Panc1 (cell line): ENCODE measurements around the gene POLR3H. TPM values are rescaled to one million over a fixed set of nuclear protein-coding genes. Genes with fewer than 3 reads are reported as not detected.

Source experiments
- ATAC-seq: fragments of 200-7000 bp; cut with Tn5 transposase; 2 replicates; pipeline ENCODE4 v1.9.1; 2020; ENCODE audit warnings: mild to moderate bottlenecking, moderate library complexity
- BruUV-seq: library from RNA; stranded (reverse); fragments of 400-500 nt; replicated peaks from 2 replicates; lab custom pipeline; 2021; lab: Mats Ljungman, UMichigan
- CTCF ChIA-PET: fragments of 300-600 bp; sonication (Branson Sonifier 250); formaldehyde crosslinking; loops from one replicate; lab custom pipeline; 2022; ENCODE audit warnings: antibody characterized with exemption; lab: Charles Lee
- POLR2A ChIA-PET: fragments of 300-600 bp; sonication (Branson Sonifier 250); formaldehyde crosslinking; loops from one replicate; lab custom pipeline; 2022; ENCODE audit warnings: antibody characterized with exemption; lab: Charles Lee
- DNase-seq: peaks from one replicate; pipeline ENCODE4 v3.0.0-alpha.2; 2010; ENCODE audit warnings: low read depth, low spot score
- H3K27ac ChIP-seq: 2 replicates; pipeline ENCODE4 v1.5.1; 2011; ENCODE audit warnings: mild to moderate bottlenecking, low read length, inconsistent platforms
- H3K27me3 ChIP-seq: fragments of 200-500 bp; sonication (Bioruptor generic); 2 replicates; pipeline ENCODE4 v1.6.0; 2014; ENCODE audit warnings: low read length, inconsistent platforms; ENCODE audit not compliant: control insufficient read depth, insufficient read depth
- H3K36me3 ChIP-seq: fragments of 200-500 bp; sonication (Bioruptor generic); 2 replicates; pipeline ENCODE4 v1.5.1; 2014; ENCODE audit warnings: inconsistent platforms, mild to moderate bottlenecking, low read length, moderate library complexity; ENCODE audit not compliant: control insufficient read depth, insufficient read depth
- H3K4me1 ChIP-seq: 2 replicates; pipeline ENCODE4 v1.5.1; 2011; ENCODE audit warnings: inconsistent platforms, mild to moderate bottlenecking, low read length, moderate library complexity; ENCODE audit not compliant: control insufficient read depth, insufficient read depth
- H3K4me3 ChIP-seq, 2 experiments: 2 replicates each; pipeline ENCODE4 v1.5.1; 2011 to 2012; ENCODE audit warnings: low read depth in 2 of 2, low read length in 2 of 2, mild to moderate bottlenecking in 2 of 2, inconsistent platforms in 1 of 2, moderate library complexity in 1 of 2
- H3K9me3 ChIP-seq: fragments of 200-500 bp; sonication (Bioruptor generic); 2 replicates; pipeline ENCODE4 v1.5.1; 2014; ENCODE audit warnings: low read depth, mild to moderate bottlenecking, inconsistent platforms, low read length, moderate library complexity; ENCODE audit not compliant: control insufficient read depth, insufficient read depth
- POLR2AphosphoS5 ChIP-seq: IDR thresholded peaks from 2 replicates; pipeline ENCODE4 v1.6.1; 2012; ENCODE audit warnings: mild to moderate bottlenecking, low read depth, low read length, moderate library complexity
- SIN3A ChIP-seq: IDR thresholded peaks from 2 replicates; pipeline ENCODE4 v1.6.1; 2012; ENCODE audit warnings: low read depth, mild to moderate bottlenecking, low read length, moderate library complexity, borderline replicate concordance; ENCODE audit not compliant: insufficient read depth
- TCF7L2 ChIP-seq: IDR thresholded peaks from 2 replicates; pipeline ENCODE4 v1.6.1; 2011; ENCODE audit warnings: mild to moderate bottlenecking, low read depth, low read length, inconsistent platforms
- in situ Hi-C: cut with HindIII; loops from 2 replicates; pipeline ENCODE4 v1.10.0; 2016; ENCODE audit warnings: low sequenced_read_pairs, low pct_unique_long_range_greater_than_20kb
- intact Hi-C: fragments of 100-400 bp; cut with micrococcal nuclease; formaldehyde crosslinking; loops from one replicate; pipeline ENCODE4 v1.10.0; 2022; ENCODE audit not compliant: unreplicated experiment
- total RNA-seq: library from RNA; stranded (reverse); gene quantifications from one replicate; pipeline ENCODE4 v1.2.1, GENCODE V29; 2021; ENCODE audit not compliant: unreplicated experiment
- TF ChIP-seq, protein P1 (sequence below), 2 experiments: IDR thresholded peaks; 2 replicates each; pipeline ENCODE4 v1.6.1; 2011 to 2012; ENCODE audit warnings: low read depth in 2 of 2, control low read depth in 1 of 2, low read length in 1 of 2, mild to moderate bottlenecking in 1 of 2, moderate library complexity in 1 of 2; ENCODE audit not compliant: insufficient read depth in 1 of 2
- TF ChIP-seq, protein P2 (sequence below): fragments of 450-650 bp; IDR thresholded peaks from 2 replicates; pipeline ENCODE4 v1.5.1; 2017; ENCODE audit warnings: mild to moderate bottlenecking

The POLR3H gene
- total RNA-seq, 1 experiment from 2014 or later: 46.6 TPM

DNA sequence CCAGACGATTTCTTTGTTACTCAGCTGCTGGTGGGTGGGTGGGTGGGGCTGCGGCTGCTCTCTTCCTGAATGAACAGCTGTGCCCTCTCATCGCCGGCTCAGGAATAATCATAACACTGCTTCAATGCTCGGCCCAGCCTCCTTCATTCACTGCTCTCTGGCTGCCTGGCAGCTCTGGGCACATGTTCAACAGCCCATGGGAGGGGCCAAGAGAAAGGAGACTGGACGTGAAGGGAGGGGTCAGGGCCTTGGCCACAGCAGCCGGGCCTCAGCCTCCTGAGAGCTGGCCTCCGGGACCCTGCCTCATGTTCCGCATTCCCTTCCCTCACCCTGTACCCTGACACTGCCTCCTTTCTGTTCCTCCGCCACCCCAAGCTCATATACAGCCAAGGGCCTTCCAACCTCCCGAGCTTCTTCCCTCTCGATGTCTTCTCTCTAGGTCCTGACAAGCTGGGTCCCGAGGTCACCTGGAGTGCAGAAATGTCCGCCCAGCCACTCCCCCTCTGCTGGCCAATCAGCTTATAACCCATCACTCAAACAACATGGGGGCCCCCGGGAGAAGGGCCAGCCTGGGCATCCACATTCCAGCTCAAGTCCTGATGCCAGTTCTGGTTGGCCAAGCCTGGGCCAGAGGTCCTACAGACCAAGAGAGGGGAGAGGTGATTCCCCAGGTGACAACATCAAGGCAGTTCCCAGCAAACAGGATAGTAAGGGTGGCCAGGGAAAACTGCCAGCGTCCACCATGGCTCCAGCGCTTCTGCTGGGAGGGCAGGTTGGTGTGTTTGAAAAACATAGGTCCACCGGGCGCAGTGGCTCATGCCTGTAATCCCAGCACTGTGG is 13.4 kb upstream of the POLR3H start:
- intact Hi-C loops: no loop called here
- no peak for DNase-seq
- CTCF ChIA-PET: interaction anchor here (0.6 to 1.2 kb wide), 2 partner anchors 9 to 32 kb away, joined by 3 to 5 read pairs; no protein-coding TSS in a partner anchor

DNA sequence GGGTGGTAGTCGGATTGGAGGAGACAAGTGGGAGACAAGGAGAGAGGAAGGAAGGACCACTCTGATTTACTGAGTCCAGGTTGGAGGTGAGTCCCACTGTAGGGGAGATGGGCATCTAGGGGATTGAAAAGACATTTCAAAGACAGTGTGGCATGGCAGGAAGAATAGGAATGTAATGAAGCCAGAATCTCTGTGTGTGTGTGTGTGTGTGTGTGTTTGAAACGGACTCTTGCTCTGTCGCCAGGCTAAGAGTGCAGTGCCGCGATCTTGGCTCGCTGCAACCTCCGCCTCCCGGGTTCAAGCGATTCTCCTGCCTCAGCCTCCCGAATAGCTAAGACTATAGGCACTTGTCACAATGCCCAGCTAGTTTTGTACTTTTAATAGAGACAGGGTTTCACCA is 12.3 kb upstream of the POLR3H start:
- in situ Hi-C loops: no loop called here
- intact Hi-C loops: no loop called here
- no peak for ATAC-seq
- Histone ChIP-seq H3K9me3 (no peaks in the 10 kb centered on the region), H3K4me3 (no peak overlapping the region), H3K27ac (no peak overlapping the region), H3K27me3 (no peaks in the 10 kb centered on the region), H3K4me1 (peaks cover 29% of the 10 kb centered on the region), H3K36me3 (no peaks in the 10 kb centered on the region)
- TF ChIP-seq POLR2AphosphoS5 (no peak), TCF7L2 (no peak), SIN3A (no peak)
- TF ChIP-seq, protein P1, sequence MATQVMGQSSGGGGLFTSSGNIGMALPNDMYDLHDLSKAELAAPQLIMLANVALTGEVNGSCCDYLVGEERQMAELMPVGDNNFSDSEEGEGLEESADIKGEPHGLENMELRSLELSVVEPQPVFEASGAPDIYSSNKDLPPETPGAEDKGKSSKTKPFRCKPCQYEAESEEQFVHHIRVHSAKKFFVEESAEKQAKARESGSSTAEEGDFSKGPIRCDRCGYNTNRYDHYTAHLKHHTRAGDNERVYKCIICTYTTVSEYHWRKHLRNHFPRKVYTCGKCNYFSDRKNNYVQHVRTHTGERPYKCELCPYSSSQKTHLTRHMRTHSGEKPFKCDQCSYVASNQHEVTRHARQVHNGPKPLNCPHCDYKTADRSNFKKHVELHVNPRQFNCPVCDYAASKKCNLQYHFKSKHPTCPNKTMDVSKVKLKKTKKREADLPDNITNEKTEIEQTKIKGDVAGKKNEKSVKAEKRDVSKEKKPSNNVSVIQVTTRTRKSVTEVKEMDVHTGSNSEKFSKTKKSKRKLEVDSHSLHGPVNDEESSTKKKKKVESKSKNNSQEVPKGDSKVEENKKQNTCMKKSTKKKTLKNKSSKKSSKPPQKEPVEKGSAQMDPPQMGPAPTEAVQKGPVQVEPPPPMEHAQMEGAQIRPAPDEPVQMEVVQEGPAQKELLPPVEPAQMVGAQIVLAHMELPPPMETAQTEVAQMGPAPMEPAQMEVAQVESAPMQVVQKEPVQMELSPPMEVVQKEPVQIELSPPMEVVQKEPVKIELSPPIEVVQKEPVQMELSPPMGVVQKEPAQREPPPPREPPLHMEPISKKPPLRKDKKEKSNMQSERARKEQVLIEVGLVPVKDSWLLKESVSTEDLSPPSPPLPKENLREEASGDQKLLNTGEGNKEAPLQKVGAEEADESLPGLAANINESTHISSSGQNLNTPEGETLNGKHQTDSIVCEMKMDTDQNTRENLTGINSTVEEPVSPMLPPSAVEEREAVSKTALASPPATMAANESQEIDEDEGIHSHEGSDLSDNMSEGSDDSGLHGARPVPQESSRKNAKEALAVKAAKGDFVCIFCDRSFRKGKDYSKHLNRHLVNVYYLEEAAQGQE (IDR thresholded peaks at IDR 0.05; ENCODE audit: insufficient read depth in 1 of 2, low read depth in 2 of 2, low read length in 1 of 2): no peak
- TF ChIP-seq, protein P2, sequence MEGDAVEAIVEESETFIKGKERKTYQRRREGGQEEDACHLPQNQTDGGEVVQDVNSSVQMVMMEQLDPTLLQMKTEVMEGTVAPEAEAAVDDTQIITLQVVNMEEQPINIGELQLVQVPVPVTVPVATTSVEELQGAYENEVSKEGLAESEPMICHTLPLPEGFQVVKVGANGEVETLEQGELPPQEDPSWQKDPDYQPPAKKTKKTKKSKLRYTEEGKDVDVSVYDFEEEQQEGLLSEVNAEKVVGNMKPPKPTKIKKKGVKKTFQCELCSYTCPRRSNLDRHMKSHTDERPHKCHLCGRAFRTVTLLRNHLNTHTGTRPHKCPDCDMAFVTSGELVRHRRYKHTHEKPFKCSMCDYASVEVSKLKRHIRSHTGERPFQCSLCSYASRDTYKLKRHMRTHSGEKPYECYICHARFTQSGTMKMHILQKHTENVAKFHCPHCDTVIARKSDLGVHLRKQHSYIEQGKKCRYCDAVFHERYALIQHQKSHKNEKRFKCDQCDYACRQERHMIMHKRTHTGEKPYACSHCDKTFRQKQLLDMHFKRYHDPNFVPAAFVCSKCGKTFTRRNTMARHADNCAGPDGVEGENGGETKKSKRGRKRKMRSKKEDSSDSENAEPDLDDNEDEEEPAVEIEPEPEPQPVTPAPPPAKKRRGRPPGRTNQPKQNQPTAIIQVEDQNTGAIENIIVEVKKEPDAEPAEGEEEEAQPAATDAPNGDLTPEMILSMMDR: no peak
- POLR2A ChIA-PET: interaction anchor here (0.7 kb wide), 1 partner anchor 64 kb away, joined by 12 read pairs; the partner anchor contains the start of genes DESI1 and XRCC6
- no peak for DNase-seq
- CTCF ChIA-PET: no interaction called here
- BruUV-seq: no TSS peak

More for the DNA sequence above, 13.4 kb upstream of the POLR3H start:
- no TSS peak for BruUV-seq
- Histone ChIP-seq H3K36me3 (no peaks in the 10 kb centered on the region), H3K27ac (no peak overlapping the region), H3K27me3 (no peaks in the 10 kb centered on the region), H3K4me3 (no peak overlapping the region), H3K9me3 (no peaks in the 10 kb centered on the region), H3K4me1 (peaks cover 40% of the 10 kb centered on the region)
- POLR2A ChIA-PET: no interaction called here
- no peak for ATAC-seq
- TF ChIP-seq POLR2AphosphoS5 (no peak), TCF7L2 (no peak), SIN3A (no peak)
- TF ChIP-seq, protein P2: no peak
- TF ChIP-seq, protein P1 (IDR thresholded peaks at IDR 0.05; ENCODE audit: insufficient read depth in 1 of 2, low read depth in 2 of 2, low read length in 1 of 2): no peak
- in situ Hi-C loops: no loop called here
